ENCODE measurements around the gene KAZN. TPM values are rescaled to one million over a fixed set of nuclear protein-coding genes. Genes with fewer than 3 reads are reported as not detected.

The KAZN gene
- total RNA-seq, 1 donor from 2014 or later: 9.4 TPM

GRCh38 chr1:14844923-14845617 lies 246.6 kb downstream of the KAZN start:
- Mint-ChIP-seq H3K27me3 (ENCODE audit: low read depth, unreplicated experiment) (peaks cover 22% of the 10 kb centered on the region), H3K27ac (ENCODE audit: unreplicated experiment) (no peak overlapping the region), H3K4me3 (ENCODE audit: unreplicated experiment) (no peak overlapping the region), H3K36me3 (ENCODE audit: low read depth, unreplicated experiment) (peaks cover 1% of the 10 kb centered on the region), H3K4me1 (ENCODE audit: low read depth, unreplicated experiment) (peaks cover 3% of the 10 kb centered on the region), H3K9me3 (ENCODE audit: unreplicated experiment) (peaks cover 24% of the 10 kb centered on the region)
- DNase-seq (ENCODE audit: low read depth) (no peak), FAIRE-seq (no peak)
- no peaks in the 10 kb centered on the region for H4K20me1 ChIP-seq (ENCODE audit: insufficient read depth, low read length)
- no peak overlapping the region for H3K9ac ChIP-seq (ENCODE audit: low read length)
- H3K9me3 ChIP-seq (ENCODE audit: insufficient read depth, low read depth, low read length): peaks cover 12% of the 10 kb centered on the region
- no peak overlapping the region for H3K27ac ChIP-seq (ENCODE audit: low read depth, low read length)
- H3K4me3 ChIP-seq (ENCODE audit: insufficient read depth, low read depth, low read length): no peak overlapping the region
- no peak for TF ChIP-seq EZH2 (IDR thresholded peaks at IDR 0.05; ENCODE audit: insufficient read depth, low read length)
- TF ChIP-seq, protein P1, sequence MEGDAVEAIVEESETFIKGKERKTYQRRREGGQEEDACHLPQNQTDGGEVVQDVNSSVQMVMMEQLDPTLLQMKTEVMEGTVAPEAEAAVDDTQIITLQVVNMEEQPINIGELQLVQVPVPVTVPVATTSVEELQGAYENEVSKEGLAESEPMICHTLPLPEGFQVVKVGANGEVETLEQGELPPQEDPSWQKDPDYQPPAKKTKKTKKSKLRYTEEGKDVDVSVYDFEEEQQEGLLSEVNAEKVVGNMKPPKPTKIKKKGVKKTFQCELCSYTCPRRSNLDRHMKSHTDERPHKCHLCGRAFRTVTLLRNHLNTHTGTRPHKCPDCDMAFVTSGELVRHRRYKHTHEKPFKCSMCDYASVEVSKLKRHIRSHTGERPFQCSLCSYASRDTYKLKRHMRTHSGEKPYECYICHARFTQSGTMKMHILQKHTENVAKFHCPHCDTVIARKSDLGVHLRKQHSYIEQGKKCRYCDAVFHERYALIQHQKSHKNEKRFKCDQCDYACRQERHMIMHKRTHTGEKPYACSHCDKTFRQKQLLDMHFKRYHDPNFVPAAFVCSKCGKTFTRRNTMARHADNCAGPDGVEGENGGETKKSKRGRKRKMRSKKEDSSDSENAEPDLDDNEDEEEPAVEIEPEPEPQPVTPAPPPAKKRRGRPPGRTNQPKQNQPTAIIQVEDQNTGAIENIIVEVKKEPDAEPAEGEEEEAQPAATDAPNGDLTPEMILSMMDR (IDR thresholded peaks at IDR 0.05; ENCODE audit: insufficient read depth, low read depth, low read length): no peak
- no peak overlapping the region for H2AFZ ChIP-seq (ENCODE audit: low read depth, low read length)
- no peaks in the 10 kb centered on the region for H3K4me1 ChIP-seq (ENCODE audit: insufficient read depth, low read length)
- no peaks in the 10 kb centered on the region for H3K36me3 ChIP-seq (ENCODE audit: insufficient read depth, low read length)
- no peak overlapping the region for H3K4me2 ChIP-seq (ENCODE audit: low read length)
- H3K79me2 ChIP-seq (ENCODE audit: insufficient read depth, low read length): no peaks in the 10 kb centered on the region
- H3K27me3 ChIP-seq (ENCODE audit: insufficient read depth, low read length): no peaks in the 10 kb centered on the region

DNA sequence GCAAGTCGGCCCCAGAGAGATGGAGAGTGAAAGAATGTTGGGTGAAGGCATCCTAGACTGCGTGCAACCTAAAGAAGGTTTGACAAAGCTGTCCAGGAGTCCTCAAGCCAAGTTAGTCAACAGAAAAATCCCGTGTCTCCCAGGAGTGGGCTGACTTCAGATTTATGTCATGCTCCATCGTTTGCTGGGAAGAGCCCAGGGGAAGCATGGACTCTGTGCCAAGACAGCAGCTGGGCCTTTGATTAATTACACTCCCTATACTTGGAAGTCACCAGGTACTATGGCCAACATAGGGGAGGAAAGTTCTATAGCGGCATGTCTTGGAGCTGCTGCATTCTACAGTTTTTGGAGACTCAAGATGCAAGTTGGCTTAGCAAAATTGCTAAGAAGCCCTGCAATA lies 247.4 kb downstream of the KAZN start:
- no peaks in the 10 kb centered on the region for H3K36me3 ChIP-seq (ENCODE audit: insufficient read depth, low read length)
- H3K4me3 ChIP-seq (ENCODE audit: insufficient read depth, low read depth, low read length): no peak overlapping the region
- no peaks in the 10 kb centered on the region for H3K4me1 ChIP-seq (ENCODE audit: insufficient read depth, low read length)
- H3K27me3 Mint-ChIP-seq (ENCODE audit: low read depth, unreplicated experiment): peaks cover 20% of the 10 kb centered on the region
- H3K9me3 ChIP-seq (ENCODE audit: insufficient read depth, low read depth, low read length): peaks cover 12% of the 10 kb centered on the region
- H3K27ac ChIP-seq (ENCODE audit: low read depth, low read length): no peak overlapping the region
- no peak for DNase-seq (ENCODE audit: low read depth)
- no peak overlapping the region for H3K9ac ChIP-seq (ENCODE audit: low read length)
- peaks cover 5% of the 10 kb centered on the region for H3K4me1 Mint-ChIP-seq (ENCODE audit: low read depth, unreplicated experiment)
- no peaks in the 10 kb centered on the region for H4K20me1 ChIP-seq (ENCODE audit: insufficient read depth, low read length)
- H3K4me3 Mint-ChIP-seq (ENCODE audit: unreplicated experiment): no peak overlapping the region
- FAIRE-seq: no peak
- peaks cover 1% of the 10 kb centered on the region for H3K36me3 Mint-ChIP-seq (ENCODE audit: low read depth, unreplicated experiment)
- H3K4me2 ChIP-seq (ENCODE audit: low read length): no peak overlapping the region
- H3K27me3 ChIP-seq (ENCODE audit: insufficient read depth, low read length): no peaks in the 10 kb centered on the region
- H2AFZ ChIP-seq (ENCODE audit: low read depth, low read length): no peak overlapping the region
- no peak for TF ChIP-seq EZH2 (IDR thresholded peaks at IDR 0.05; ENCODE audit: insufficient read depth, low read length)
- TF ChIP-seq, protein P1 (IDR thresholded peaks at IDR 0.05; ENCODE audit: insufficient read depth, low read depth, low read length): no peak
- H3K9me3 Mint-ChIP-seq (ENCODE audit: unreplicated experiment): peaks cover 19% of the 10 kb centered on the region
- no peak overlapping the region for H3K27ac Mint-ChIP-seq (ENCODE audit: unreplicated experiment)
- H3K79me2 ChIP-seq (ENCODE audit: insufficient read depth, low read length): no peaks in the 10 kb centered on the region

GRCh38 chr1:14846688-14847087 lies 248.2 kb downstream of the KAZN start:
- Histone ChIP-seq H3K27ac (ENCODE audit: low read depth, low read length) (no peak overlapping the region), H3K27me3 (ENCODE audit: insufficient read depth, low read length) (no peaks in the 10 kb centered on the region), H3K79me2 (ENCODE audit: insufficient read depth, low read length) (no peaks in the 10 kb centered on the region), H3K9me3 (ENCODE audit: insufficient read depth, low read depth, low read length) (peaks cover 9% of the 10 kb centered on the region), H2AFZ (ENCODE audit: low read depth, low read length) (no peak overlapping the region), H3K9ac (ENCODE audit: low read length) (no peak overlapping the region), H3K36me3 (ENCODE audit: insufficient read depth, low read length) (no peaks in the 10 kb centered on the region), H3K4me1 (ENCODE audit: insufficient read depth, low read length) (no peaks in the 10 kb centered on the region), H3K4me2 (ENCODE audit: low read length) (no peak overlapping the region), H3K4me3 (ENCODE audit: insufficient read depth, low read depth, low read length) (no peak overlapping the region), H4K20me1 (ENCODE audit: insufficient read depth, low read length) (no peaks in the 10 kb centered on the region)
- H3K36me3 Mint-ChIP-seq (ENCODE audit: low read depth, unreplicated experiment): peaks cover 1% of the 10 kb centered on the region
- no peak overlapping the region for H3K4me3 Mint-ChIP-seq (ENCODE audit: unreplicated experiment)
- peaks cover 5% of the 10 kb centered on the region for H3K4me1 Mint-ChIP-seq (ENCODE audit: low read depth, unreplicated experiment)
- FAIRE-seq: no peak
- DNase-seq (ENCODE audit: low read depth): no peak
- TF ChIP-seq, protein P1 (IDR thresholded peaks at IDR 0.05; ENCODE audit: insufficient read depth, low read depth, low read length): no peak
- no peak for TF ChIP-seq EZH2 (IDR thresholded peaks at IDR 0.05; ENCODE audit: insufficient read depth, low read length)
- H3K27me3 Mint-ChIP-seq (ENCODE audit: low read depth, unreplicated experiment): peaks cover 20% of the 10 kb centered on the region
- no peak overlapping the region for H3K27ac Mint-ChIP-seq (ENCODE audit: unreplicated experiment)
- peaks cover 16% of the 10 kb centered on the region for H3K9me3 Mint-ChIP-seq (ENCODE audit: unreplicated experiment)
